Calu3 (cell line): ENCODE data around the gene ABHD4. TPM values are rescaled to one million over a fixed set of nuclear protein-coding genes. Genes with fewer than 3 reads are reported as not detected.

ENCODE experiments used
- BruUV-seq: library from RNA; stranded (reverse); fragments of 400-500 nt; replicated peaks from 2 replicates; lab custom pipeline; 2021; lab: Mats Ljungman, UMichigan
- CTCF ChIA-PET: fragments of 300-600 bp; sonication (Branson Sonifier 250); formaldehyde crosslinking; loops from one replicate; lab custom pipeline; 2022; ENCODE audit warnings: antibody characterized with exemption; lab: Charles Lee
- DNase-seq: peaks from one replicate; pipeline ENCODE4 v3.0.0; 2022
- H3K27ac Mint-ChIP-seq: one replicate; pipeline ENCODE4 v1.8.0; 2022; ENCODE audit warnings: mixed read lengths; ENCODE audit not compliant: unreplicated experiment
- H3K27me3 Mint-ChIP-seq: one replicate; pipeline ENCODE4 v1.8.0; 2022; ENCODE audit warnings: mixed read lengths; ENCODE audit not compliant: unreplicated experiment
- H3K36me3 Mint-ChIP-seq: one replicate; pipeline ENCODE4 v1.8.0; 2022; ENCODE audit warnings: mild to moderate bottlenecking, moderate library complexity, mixed read lengths; ENCODE audit not compliant: insufficient read depth, unreplicated experiment
- H3K4me1 Mint-ChIP-seq: one replicate; pipeline ENCODE4 v1.8.0; 2022; ENCODE audit warnings: mild to moderate bottlenecking, low read depth, mixed read lengths; ENCODE audit not compliant: unreplicated experiment
- H3K4me3 Mint-ChIP-seq: one replicate; pipeline ENCODE4 v1.8.0; 2022; ENCODE audit warnings: mild to moderate bottlenecking, low read depth, moderate library complexity, mixed read lengths; ENCODE audit not compliant: unreplicated experiment
- H3K9me3 Mint-ChIP-seq: one replicate; pipeline ENCODE4 v1.8.0; 2022; ENCODE audit warnings: low read depth, mixed read lengths; ENCODE audit not compliant: unreplicated experiment
- intact Hi-C: fragments of 100-400 bp; cut with micrococcal nuclease; formaldehyde crosslinking; loops from one replicate; pipeline ENCODE4 v1.10.0; 2022; ENCODE audit not compliant: unreplicated experiment
- total RNA-seq: library from RNA; stranded (reverse); gene quantifications from 2 replicates; pipeline ENCODE4 v1.2.3, GENCODE V29; 2022
- TF ChIP-seq, protein P1 (sequence below): fragments of 200-600 bp; IDR thresholded peaks from one replicate; pipeline ENCODE4 v1.8.0; 2022; ENCODE audit warnings: antibody characterized with exemption; ENCODE audit not compliant: unreplicated experiment

ABHD4 gene
- total RNA-seq, 1 experiment from 2014 or later = 11.2 TPM

DNA sequence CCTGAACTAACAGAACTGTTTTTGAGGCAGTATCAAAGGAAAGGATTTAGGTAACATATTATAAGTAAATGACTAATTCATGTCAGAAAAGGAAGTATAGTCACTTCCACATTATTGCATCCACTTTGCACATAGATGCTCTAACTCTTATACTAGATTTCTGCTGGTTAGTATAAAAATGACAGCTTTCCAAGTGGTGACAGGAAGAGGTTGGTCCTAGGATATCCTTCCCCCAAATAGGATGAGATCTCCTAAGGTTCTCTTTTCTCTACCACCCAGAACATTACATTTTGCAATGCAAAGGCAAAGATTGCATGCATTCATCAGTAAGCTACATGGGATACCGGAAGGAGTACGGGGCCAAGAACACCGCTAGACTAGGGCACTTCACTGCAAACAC is 24.3 kb upstream of the ABHD4 start:
- CTCF ChIA-PET = no interaction called here
- TF ChIP-seq, protein P1, sequence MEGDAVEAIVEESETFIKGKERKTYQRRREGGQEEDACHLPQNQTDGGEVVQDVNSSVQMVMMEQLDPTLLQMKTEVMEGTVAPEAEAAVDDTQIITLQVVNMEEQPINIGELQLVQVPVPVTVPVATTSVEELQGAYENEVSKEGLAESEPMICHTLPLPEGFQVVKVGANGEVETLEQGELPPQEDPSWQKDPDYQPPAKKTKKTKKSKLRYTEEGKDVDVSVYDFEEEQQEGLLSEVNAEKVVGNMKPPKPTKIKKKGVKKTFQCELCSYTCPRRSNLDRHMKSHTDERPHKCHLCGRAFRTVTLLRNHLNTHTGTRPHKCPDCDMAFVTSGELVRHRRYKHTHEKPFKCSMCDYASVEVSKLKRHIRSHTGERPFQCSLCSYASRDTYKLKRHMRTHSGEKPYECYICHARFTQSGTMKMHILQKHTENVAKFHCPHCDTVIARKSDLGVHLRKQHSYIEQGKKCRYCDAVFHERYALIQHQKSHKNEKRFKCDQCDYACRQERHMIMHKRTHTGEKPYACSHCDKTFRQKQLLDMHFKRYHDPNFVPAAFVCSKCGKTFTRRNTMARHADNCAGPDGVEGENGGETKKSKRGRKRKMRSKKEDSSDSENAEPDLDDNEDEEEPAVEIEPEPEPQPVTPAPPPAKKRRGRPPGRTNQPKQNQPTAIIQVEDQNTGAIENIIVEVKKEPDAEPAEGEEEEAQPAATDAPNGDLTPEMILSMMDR = no peak
- no TSS peak for BruUV-seq
- Mint-ChIP-seq H3K9me3 (no peaks in the 10 kb centered on the region), H3K27ac (no peak overlapping the region), H3K4me1 (peaks cover 20% of the 10 kb centered on the region), H3K36me3 (peaks cover 40% of the 10 kb centered on the region), H3K27me3 (no peaks in the 10 kb centered on the region), H3K4me3 (no peak overlapping the region)
- no peak for DNase-seq
- intact Hi-C loops = loop anchor here (2.0 to 5.0 kb wide), 3 partner anchors 15 to 193 kb away; partner anchors contain the start of genes DAD1 and OXA1L

DNA sequence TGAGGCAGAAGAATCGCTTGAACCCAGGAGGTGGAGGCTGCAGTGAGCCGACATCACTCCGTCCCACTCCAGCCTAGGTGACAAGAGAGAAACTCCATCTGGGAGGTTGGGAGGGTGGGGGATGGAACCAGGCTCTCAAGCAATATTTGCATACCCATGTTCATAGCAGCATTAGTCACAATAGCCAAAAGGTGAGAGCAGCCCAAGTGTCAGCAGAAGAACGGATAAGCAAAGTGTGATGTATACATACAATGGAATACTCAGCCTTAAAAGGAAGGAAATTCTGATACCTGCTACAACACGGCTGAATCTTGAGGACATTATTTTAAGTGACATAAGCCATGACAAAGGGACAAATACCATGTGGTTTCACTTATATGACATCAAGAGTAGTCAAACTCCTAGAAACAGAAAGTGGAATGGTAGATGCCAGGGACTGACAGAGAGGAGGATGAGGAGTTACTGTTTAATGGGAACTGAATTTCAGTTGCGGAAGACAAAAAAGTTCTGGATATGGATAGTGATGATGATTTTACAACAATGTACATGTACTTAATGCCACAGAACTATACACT is 20.7 kb upstream of the ABHD4 start:
- DNase-seq = no peak
- H3K4me3 Mint-ChIP-seq = no peak overlapping the region
- peaks cover 29% of the 10 kb centered on the region for H3K36me3 Mint-ChIP-seq
- no peaks in the 10 kb centered on the region for H3K9me3 Mint-ChIP-seq
- no TSS peak for BruUV-seq
- no peaks in the 10 kb centered on the region for H3K27me3 Mint-ChIP-seq
- CTCF ChIA-PET = no interaction called here
- H3K27ac Mint-ChIP-seq = no peak overlapping the region
- H3K4me1 Mint-ChIP-seq = peaks cover 7% of the 10 kb centered on the region
- intact Hi-C loops = no loop called here
- TF ChIP-seq, protein P1 = no peak

DNA sequence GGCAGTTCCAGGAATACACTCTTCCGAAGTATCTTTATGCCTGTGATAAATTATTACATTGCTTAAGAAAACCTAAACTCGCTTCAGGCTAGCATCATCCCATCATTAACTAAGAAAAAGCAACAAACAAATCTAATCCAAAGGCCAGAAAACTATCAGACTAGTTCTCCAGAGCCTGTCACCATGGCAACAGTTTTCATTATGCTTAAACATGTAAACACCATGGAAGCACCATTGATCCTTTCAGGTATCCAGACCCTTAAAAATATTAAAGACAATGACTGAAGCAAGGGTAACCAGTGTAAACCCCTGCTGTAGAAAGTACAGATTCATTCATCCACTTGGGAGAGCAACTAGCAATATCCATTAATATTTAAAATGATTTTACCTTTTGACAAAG is 18.9 kb upstream of the ABHD4 start:
- CTCF ChIA-PET = no interaction called here
- no TSS peak for BruUV-seq
- Mint-ChIP-seq H3K4me1 (peaks cover 2% of the 10 kb centered on the region), H3K27ac (no peak overlapping the region), H3K36me3 (peaks cover 17% of the 10 kb centered on the region), H3K4me3 (no peak overlapping the region), H3K9me3 (no peaks in the 10 kb centered on the region), H3K27me3 (no peaks in the 10 kb centered on the region)
- no peak for DNase-seq
- TF ChIP-seq, protein P1 = no peak
- intact Hi-C loops = no loop called here

DNA sequence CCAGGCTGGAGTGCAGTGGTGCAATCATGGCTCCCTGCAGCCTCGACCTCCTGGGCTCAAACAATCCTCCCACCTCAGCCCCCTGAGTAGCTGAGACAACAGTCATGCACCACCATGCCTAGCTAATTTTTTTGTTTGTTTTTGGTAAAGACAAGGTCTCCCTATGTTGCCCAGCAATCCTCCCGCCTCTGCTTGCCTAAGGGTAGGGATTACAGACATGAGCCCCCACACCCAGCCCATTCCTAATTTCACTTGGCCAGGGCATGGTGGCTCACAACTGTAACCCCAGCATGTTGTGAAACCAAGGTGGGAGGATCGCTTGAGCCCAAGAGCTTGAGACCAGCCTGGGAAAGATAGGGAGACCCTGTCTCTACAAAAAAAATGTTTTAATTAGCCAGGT is 18.2 kb upstream of the ABHD4 start:
- CTCF ChIA-PET = no interaction called here
- intact Hi-C loops = no loop called here
- no peak overlapping the region for H3K4me3 Mint-ChIP-seq
- peaks cover 17% of the 10 kb centered on the region for H3K36me3 Mint-ChIP-seq
- no peaks in the 10 kb centered on the region for H3K9me3 Mint-ChIP-seq
- H3K27me3 Mint-ChIP-seq = no peaks in the 10 kb centered on the region
- TF ChIP-seq, protein P1 = no peak
- H3K4me1 Mint-ChIP-seq = peaks cover 8% of the 10 kb centered on the region
- no peak overlapping the region for H3K27ac Mint-ChIP-seq
- no peak for DNase-seq
- no TSS peak for BruUV-seq
